Measurements from ENCODE around the gene SPCS3.

GRCh38 chr4:176319151-176319703, 539 bp upstream of the SPCS3 start:
- TF ChIP-seq CTCF (IDR thresholded peaks at IDR 0.05; ENCODE audit: low read depth, low read length, poor library complexity, severe bottlenecking) (no peak), EZH2phosphoT487 (IDR thresholded peaks at IDR 0.05; ENCODE audit: borderline replicate concordance, low read length) (no peak)

Data from DOHH2 (cell line).